ENCODE measurements around the gene STKLD1. TPM values are rescaled to one million over a fixed set of nuclear protein-coding genes. Genes with fewer than 3 reads are reported as not detected.

Gene STKLD1
- total and polyA plus RNA-seq, 12 donors = 0.17 to 1.7 (median 0.68) TPM; not detected in 2

DNA sequence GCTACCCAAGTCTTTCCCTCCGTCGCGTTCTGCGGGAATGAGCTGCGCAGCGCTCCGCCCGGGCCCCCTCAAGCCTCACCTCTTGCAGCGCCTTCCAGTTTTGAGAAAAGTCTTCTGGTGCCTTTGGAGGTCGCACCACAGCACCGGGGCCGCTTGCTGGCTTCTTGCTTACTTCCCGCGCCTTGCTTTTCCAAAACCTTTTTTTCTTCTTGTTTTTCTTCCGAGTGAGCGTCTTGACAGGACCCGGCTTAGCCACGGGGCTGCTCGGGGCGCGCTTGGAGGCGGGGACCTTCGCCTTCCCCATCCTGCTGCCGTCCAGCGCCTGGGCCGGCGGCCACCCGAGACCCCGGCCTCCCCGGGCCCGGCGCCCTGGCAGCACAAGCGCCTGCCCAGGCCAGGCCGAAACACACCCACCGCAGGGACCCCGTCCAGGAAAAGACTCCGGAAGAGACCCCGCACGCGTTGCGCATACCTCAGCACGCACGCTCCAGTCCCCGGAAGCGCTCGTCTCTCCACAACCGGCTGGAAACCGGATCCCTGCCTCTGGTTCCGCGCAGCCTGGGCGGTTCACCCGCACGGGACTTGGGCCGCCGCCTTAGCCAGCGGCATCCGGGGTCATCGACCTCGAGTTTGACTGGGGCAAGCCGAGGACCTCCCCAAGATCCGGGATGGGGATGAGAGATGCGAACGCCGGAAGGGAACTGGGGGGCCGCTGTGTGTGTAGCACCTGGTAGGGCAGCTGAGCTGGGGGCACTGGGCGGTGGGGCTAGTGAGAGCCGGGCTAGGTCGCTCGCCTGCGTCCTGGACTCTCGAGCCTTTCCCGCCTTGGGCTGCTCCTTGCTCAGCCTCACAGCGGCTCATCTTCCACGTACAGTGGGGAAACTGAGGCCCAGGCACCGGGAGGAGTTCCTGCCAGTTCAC lies 41.6 kb downstream of the STKLD1 start, which contains the start of gene REXO4:
Gene REXO4 (minus strand): TSS at position 470 of the 921 bp plus-strand sequence. CDS start 166 bp downstream, at position 304.
- Histone ChIP-seq H3K36me3 (peaks cover 0 to 35% (median 2%) of the 10 kb centered on the region in 9 donors), H3K27ac (peak within 1 kb of the TSS; percentile 35 to 93 (median 82)), H3K4me1 (peaks cover 6 to 35% (median 19%) of the 10 kb centered on the region in 9 donors), H3K4me3 (peak within 1 kb of the TSS; percentile 51 to 94 (median 82)), H3K27me3 (no peaks in the 10 kb centered on the region), H3K9me3 (no peaks in the 10 kb centered on the region)
- ATAC-seq (peak; percentile 92 to 97 (median 96)), DNase-seq (peak; percentile 77 to 83)
- 1 to 3% methylated on average over 74 to 75 of the region's 75 CpGs for WGBS, 2 donors
- TF ChIP-seq CTCF (IDR thresholded peaks at IDR 0.05) = no peak
- intact Hi-C loops (cut with DNase I) = loop anchor here in 3 of 10 donors (5.0 to 10.0 kb wide), 3 partner anchors 40 to 63 kb away; partner anchors contain the start of genes STKLD1 (in 2 of the 3), SURF4 (in 2 of the 3), CACFD1 (in 1 of the 3) and SURF1 (in 1 of the 3)

- no peak for DNase-seq
- no peak for ATAC-seq
- peaks cover 0 to 2% (median 0%) of the 10 kb centered on the region in 7 donors for H3K27me3 ChIP-seq
- TF ChIP-seq CTCF (IDR thresholded peaks at IDR 0.05) = no peak
- no peak overlapping the region for H3K27ac ChIP-seq
- H3K36me3 ChIP-seq = peaks cover 0 to 23% (median 0%) of the 10 kb centered on the region in 9 donors
- WGBS, 2 donors = 61 to 73% methylated on average over 13 of the region's 13 CpGs
- peak overlapping the region in 3 of 10 donors; percentile 79 to 94 (median 92) for H3K4me3 ChIP-seq
- H3K4me1 ChIP-seq = peaks cover 6 to 35% (median 19%) of the 10 kb centered on the region in 9 donors
- H3K9me3 ChIP-seq = no peaks in the 10 kb centered on the region
- intact Hi-C loops (cut with DNase I) = loop anchor here in 3 of 10 donors (5.0 to 10.0 kb wide), 3 partner anchors 38 to 64 kb away; partner anchors contain the start of genes STKLD1 (in 2 of the 3), SURF4 (in 2 of the 3), CACFD1 (in 1 of the 3) and SURF1 (in 1 of the 3)
These were observed 42.8 kb downstream of the STKLD1 start for GRCh38 chr9:133419005-133419404.

DNA sequence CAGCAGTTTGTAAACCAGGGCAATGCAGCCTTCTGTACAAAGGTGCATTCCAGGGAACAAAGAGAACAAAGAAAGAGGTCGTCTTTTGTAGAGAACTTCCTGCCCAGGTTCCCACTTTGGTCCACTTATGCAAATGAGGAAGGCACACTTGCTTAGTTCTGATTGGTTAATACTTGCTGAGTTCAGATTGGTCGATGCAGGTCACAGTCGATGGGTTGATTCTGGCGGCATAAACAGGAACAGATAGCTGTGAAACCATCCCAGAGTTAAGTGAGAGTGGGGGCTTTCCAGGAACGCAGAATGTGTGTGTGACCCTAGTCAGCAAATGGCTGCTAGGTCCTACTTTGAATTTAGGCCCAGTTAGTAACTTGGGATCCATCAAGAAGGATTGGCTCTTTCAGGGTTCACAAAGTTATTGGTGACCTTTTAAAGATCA lies 44.2 kb downstream of the STKLD1 start:
- Histone ChIP-seq H3K4me3 (no peak overlapping the region), H3K27ac (no peak overlapping the region), H3K36me3 (peaks cover 0 to 9% (median 0%) of the 10 kb centered on the region in 9 donors), H3K27me3 (peaks cover 0 to 15% (median under 1%) of the 10 kb centered on the region in 7 donors), H3K4me1 (peaks cover 6 to 32% (median 19%) of the 10 kb centered on the region in 9 donors), H3K9me3 (no peaks in the 10 kb centered on the region)
- WGBS, 2 donors = 63 to 67% methylated on average over 5 of the region's 5 CpGs
- DNase-seq (no peak), ATAC-seq (no peak)
- intact Hi-C loops (cut with DNase I) = no loop called here
- TF ChIP-seq CTCF (IDR thresholded peaks at IDR 0.05) = no peak
